SK-N-SH treated with all-trans-retinoic acid at 6 μM for 48 hours (cell line): ENCODE data around the gene PAPSS2.
"Not testable (repeated sequence)": the region's sequence is repeated elsewhere in the genome, so short reads cannot be mapped to it uniquely, and the experiment has no call there.

Experiments
- ATAC-seq: fragments of 200-7000 bp; cut with Tn5 transposase; 3 replicates; pipeline ENCODE4 v1.9.1; 2020; ENCODE audit warnings: mild to moderate bottlenecking, moderate library complexity
- ARNTL ChIP-seq: fragments of 450-650 bp; formaldehyde crosslinking; IDR thresholded peaks from 2 replicates; pipeline ENCODE4 v1.5.0; 2020; ENCODE audit warnings: low read depth, mild to moderate bottlenecking, moderate library complexity, borderline replicate concordance
- CSDC2 ChIP-seq: fragments of 250-450 bp; sonication (Bioruptor Pico); IDR thresholded peaks from 2 replicates; pipeline ENCODE4 v1.5.0; 2020; ENCODE audit warnings: mild to moderate bottlenecking, moderate library complexity
- CSRNP3 ChIP-seq: fragments of 250-450 bp; sonication (Bioruptor Pico); IDR thresholded peaks from 2 replicates; pipeline ENCODE4 v1.5.1; 2021; ENCODE audit warnings: mild to moderate bottlenecking, moderate library complexity
- ESRRG ChIP-seq: fragments of 250-450 bp; sonication (Bioruptor Pico); IDR thresholded peaks from 2 replicates; pipeline ENCODE4 v1.6.1; 2021; ENCODE audit warnings: mild to moderate bottlenecking
- GLIS3 ChIP-seq: fragments of 250-450 bp; sonication (Bioruptor Pico); IDR thresholded peaks from 2 replicates; pipeline ENCODE4 v1.5.0; 2020; ENCODE audit warnings: mild to moderate bottlenecking, moderate library complexity
- ISL1 ChIP-seq: fragments of 250-450 bp; sonication (Bioruptor Pico); IDR thresholded peaks from 2 replicates; pipeline ENCODE4 v2.1.2; 2022; ENCODE audit warnings: mild to moderate bottlenecking, moderate library complexity
- OSR1 ChIP-seq: fragments of 250-450 bp; sonication (Bioruptor Pico); IDR thresholded peaks from 2 replicates; pipeline ENCODE4 v1.8.0; 2022; ENCODE audit warnings: moderate library complexity, mild to moderate bottlenecking, inconsistent platforms
- PPARA ChIP-seq: fragments of 250-450 bp; sonication (Bioruptor Pico); IDR thresholded peaks from 2 replicates; pipeline ENCODE4 v1.5.0; 2020; ENCODE audit warnings: mild to moderate bottlenecking, borderline replicate concordance
- SNAI2 ChIP-seq: fragments of 250-450 bp; sonication (Bioruptor Pico); IDR thresholded peaks from 2 replicates; pipeline ENCODE4 v1.5.0; 2020; ENCODE audit warnings: mild to moderate bottlenecking, moderate library complexity
- TCF4 ChIP-seq: fragments of 250-450 bp; sonication (Bioruptor Pico); IDR thresholded peaks from 2 replicates; pipeline ENCODE4 v1.8.0; 2021; ENCODE audit warnings: mild to moderate bottlenecking, moderate library complexity, borderline replicate concordance
- TOX ChIP-seq: fragments of 250-450 bp; sonication (Bioruptor Pico); IDR thresholded peaks from 2 replicates; pipeline ENCODE4 v1.8.0; 2021; ENCODE audit warnings: mild to moderate bottlenecking, moderate library complexity, borderline replicate concordance
- TSHZ2 ChIP-seq: fragments of 250-450 bp; sonication (Bioruptor Pico); IDR thresholded peaks from 2 replicates; pipeline ENCODE4 v1.5.0; 2020; ENCODE audit warnings: mild to moderate bottlenecking, moderate library complexity
- ZC3H10 ChIP-seq: fragments of 250-450 bp; sonication (Bioruptor Pico); IDR thresholded peaks from 2 replicates; pipeline ENCODE4 v1.5.1; 2021; ENCODE audit warnings: mild to moderate bottlenecking, moderate library complexity
- ZFP3 ChIP-seq: fragments of 250-450 bp; sonication (Bioruptor Pico); IDR thresholded peaks from 2 replicates; pipeline ENCODE4 v1.5.0; 2020; ENCODE audit warnings: mild to moderate bottlenecking, moderate library complexity
- ZFP30 ChIP-seq: fragments of 450-650 bp; formaldehyde crosslinking; IDR thresholded peaks from 2 replicates; pipeline ENCODE4 v1.5.0; 2022; ENCODE audit warnings: mild to moderate bottlenecking, moderate library complexity
- ZNF565 ChIP-seq: fragments of 450-650 bp; formaldehyde crosslinking; conservative IDR thresholded peaks from 2 replicates; pipeline ENCODE4 v1.5.0; 2020; ENCODE audit warnings: low read depth, mild to moderate bottlenecking, moderate library complexity
- ZNF70 ChIP-seq: fragments of 450-650 bp; formaldehyde crosslinking; IDR thresholded peaks from 2 replicates; pipeline ENCODE4 v1.5.0; 2020; ENCODE audit warnings: mild to moderate bottlenecking, moderate library complexity
- ZNF8 ChIP-seq: fragments of 450-650 bp; formaldehyde crosslinking; IDR thresholded peaks from 2 replicates; pipeline ENCODE4 v1.5.0; 2020; ENCODE audit warnings: mild to moderate bottlenecking, moderate library complexity

The PAPSS2 gene

GRCh38 chr10:87615856-87616255 is 43.8 kb upstream of the PAPSS2 start (continued):
- no peak for TF ChIP-seq TSHZ2 (CRISPR knock-in tag)

- no peak for ATAC-seq
- no peak for TF ChIP-seq ZFP30 (CRISPR knock-in tag)
- TF ChIP-seq PPARA (CRISPR knock-in tag), result no peak
- TF ChIP-seq GLIS3 (CRISPR knock-in tag), result no peak
- TF ChIP-seq ZNF70 (CRISPR knock-in tag), result no peak
- no peak for TF ChIP-seq TCF4 (CRISPR knock-in tag)
These were observed 42.2 kb upstream of the PAPSS2 start for GRCh38 chr10:87617503-87617902.

GRCh38 chr10:87618566-87619423 is 40.9 kb upstream of the PAPSS2 start:
- no peak for TF ChIP-seq ZNF70 (CRISPR knock-in tag)
- no peak for TF ChIP-seq ESRRG (CRISPR knock-in tag)
- no peak for ATAC-seq

- no peak; the same call in 2 of the 3 replicates for ATAC-seq
- TF ChIP-seq ZNF70 (CRISPR knock-in tag), result no peak
- no peak for TF ChIP-seq GLIS3 (CRISPR knock-in tag)
- no peak for TF ChIP-seq CSRNP3 (CRISPR knock-in tag)
- no peak for TF ChIP-seq TSHZ2 (CRISPR knock-in tag)
- TF ChIP-seq ZNF8 (CRISPR knock-in tag), result no peak
- no peak for TF ChIP-seq TOX (CRISPR knock-in tag)
- TF ChIP-seq SNAI2 (CRISPR knock-in tag), result no peak
- no peak for TF ChIP-seq ZC3H10 (CRISPR knock-in tag)
- TF ChIP-seq ISL1 (CRISPR knock-in tag), result no peak
- no peak for TF ChIP-seq PPARA (CRISPR knock-in tag)
These were observed 40.0 kb upstream of the PAPSS2 start for GRCh38 chr10:87619705-87620104.

- not testable (repeated sequence) for ATAC-seq
These were observed 38.2 kb upstream of the PAPSS2 start for GRCh38 chr10:87621440-87621839.

- ATAC-seq, result peak; percentile 40; the same call in 1 of the 3 replicates
- no peak for TF ChIP-seq ARNTL (CRISPR knock-in tag)
- no peak for TF ChIP-seq ISL1 (CRISPR knock-in tag)
- TF ChIP-seq ESRRG (CRISPR knock-in tag), result no peak
- no peak for TF ChIP-seq ZFP30 (CRISPR knock-in tag)
- TF ChIP-seq CSDC2 (CRISPR knock-in tag), result no peak
- TF ChIP-seq ZNF8 (CRISPR knock-in tag), result no peak
- TF ChIP-seq SNAI2 (CRISPR knock-in tag), result no peak
- TF ChIP-seq OSR1, result no peak
- TF ChIP-seq TCF4 (CRISPR knock-in tag), result no peak
- TF ChIP-seq ZNF565 (CRISPR knock-in tag), result no peak
- no peak for TF ChIP-seq TSHZ2 (CRISPR knock-in tag)
- TF ChIP-seq ZFP3 (CRISPR knock-in tag), result no peak
These were observed 37.2 kb upstream of the PAPSS2 start for GRCh38 chr10:87622314-87623004.
